HG03280 (cell line): ENCODE measurements around the gene RAP2A.
A peak's percentile ranks its signal among the peaks of the same experiment; 100 is the strongest.

Source experiments
- ATAC-seq: cut with Tn5 transposase; IDR thresholded peaks from one replicate; pipeline ENCODE4 v1.9.1; 2021; ENCODE audit warnings: mild to moderate bottlenecking, moderate library complexity; ENCODE audit not compliant: unreplicated experiment

Gene RAP2A

DNA sequence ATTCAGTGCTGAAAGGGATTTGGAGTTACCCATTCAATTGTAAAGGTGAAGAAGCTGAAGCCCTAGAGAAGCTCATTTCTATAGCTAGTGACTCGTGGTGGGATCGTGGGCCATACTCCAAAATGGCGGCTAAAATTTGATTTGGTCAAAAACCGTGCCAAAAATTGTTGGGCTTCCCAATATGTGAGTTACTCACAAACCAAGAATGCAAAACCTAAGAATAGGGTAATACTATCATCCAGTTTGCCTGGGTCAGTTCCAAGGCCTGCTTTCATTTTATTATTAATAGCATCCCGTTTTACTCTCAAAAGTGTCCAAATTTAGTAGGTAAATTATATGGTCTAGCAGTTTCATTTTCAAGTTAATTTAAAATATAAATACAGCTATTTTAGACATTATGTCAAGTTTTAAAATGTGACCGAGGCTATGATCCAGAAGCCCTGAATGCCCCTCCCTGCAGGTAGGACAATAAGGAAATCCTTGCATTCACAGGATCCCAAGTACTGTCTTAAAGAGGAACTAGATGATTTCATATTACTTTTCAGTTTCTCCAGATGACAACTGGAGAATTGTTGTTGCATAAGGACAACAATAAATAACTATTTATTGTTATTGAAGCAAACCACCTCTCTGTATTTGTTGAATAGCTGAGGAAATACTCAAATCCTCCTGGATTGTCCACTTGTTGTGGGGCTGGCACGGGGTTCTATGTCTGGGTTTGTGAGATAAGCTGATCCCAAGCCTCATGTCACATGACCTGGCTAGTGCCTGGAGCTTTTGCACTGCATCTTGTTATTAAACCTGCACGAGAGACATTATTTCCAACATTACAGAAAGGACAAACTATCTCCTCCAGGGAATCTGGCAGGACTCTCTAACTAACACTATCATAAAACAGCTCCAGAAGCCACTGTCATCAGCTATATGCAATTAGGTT is 11.6 kb upstream of the RAP2A start:
- no peak for ATAC-seq

DNA sequence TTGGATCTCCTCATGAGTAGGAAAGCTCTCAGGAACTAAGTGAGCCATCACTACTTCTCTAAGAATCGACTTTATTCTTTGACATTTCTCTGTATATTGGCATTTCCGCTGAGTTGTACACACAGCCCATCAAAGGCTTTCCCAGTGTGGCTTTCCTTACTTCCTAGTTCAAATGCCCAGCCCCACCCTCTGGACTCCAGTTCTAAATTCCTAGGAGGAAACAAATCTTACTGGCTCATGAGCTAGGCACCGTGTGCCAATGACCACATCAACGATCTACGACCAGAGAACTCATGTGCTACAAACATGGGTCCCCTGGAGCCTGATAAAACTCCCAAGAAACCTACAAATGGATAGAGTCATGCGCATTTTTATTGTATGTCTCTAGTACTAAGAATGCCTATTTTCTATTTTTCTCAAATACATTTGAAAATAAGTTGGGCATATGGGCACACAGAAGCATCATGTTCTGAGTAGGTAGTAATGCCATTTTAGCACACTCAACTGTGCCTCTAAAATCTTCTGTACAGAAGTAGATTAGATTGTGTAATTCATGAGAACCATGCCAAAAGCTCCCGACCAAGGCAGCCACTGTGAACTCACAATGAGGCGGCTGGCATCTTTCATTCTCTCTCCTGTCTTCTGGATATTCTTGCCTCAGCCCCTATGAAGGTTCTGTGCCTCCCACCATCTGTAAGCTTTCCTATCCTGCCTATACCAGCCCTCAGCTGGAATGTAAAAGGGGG is 10.5 kb upstream of the RAP2A start:
- no peak for ATAC-seq

DNA sequence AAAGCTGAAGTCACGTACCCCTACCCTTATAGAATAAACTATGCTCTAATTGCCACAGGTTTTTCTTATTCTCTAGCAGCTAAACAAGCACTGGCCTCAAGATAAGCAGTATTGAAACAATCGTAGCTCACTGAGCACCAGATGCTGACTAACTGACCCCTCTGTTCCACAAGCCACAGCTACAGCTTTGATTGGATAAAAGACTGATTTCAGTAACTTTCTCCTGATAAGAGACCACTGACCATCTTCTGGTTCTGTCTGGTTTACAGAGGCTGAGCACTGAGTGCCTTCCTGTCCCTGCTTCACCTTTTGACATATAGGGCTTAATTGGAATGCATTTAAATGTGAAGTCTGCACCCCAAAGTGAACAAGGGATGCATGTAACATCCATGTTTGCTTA is 8.4 kb upstream of the RAP2A start:
- ATAC-seq: no peak

DNA sequence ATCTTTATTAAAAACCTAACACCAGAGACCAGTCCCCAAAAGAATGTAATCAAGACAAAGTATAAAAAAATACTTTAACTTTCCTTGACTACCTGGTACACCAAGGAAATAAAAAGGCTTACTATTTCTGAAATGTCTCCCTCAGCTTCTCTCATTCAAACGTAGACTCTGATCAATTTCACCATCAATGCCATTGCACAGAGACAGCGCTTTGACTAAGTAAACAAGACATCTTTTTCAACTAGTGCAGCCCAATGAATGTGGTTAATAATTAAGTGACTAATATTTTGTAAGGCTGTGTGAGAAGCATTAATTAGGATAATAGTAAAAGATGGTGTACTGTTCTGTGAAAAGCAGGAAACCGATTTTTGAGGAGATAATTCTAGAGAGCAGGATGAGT is 7.3 kb upstream of the RAP2A start:
- no peak for ATAC-seq

DNA sequence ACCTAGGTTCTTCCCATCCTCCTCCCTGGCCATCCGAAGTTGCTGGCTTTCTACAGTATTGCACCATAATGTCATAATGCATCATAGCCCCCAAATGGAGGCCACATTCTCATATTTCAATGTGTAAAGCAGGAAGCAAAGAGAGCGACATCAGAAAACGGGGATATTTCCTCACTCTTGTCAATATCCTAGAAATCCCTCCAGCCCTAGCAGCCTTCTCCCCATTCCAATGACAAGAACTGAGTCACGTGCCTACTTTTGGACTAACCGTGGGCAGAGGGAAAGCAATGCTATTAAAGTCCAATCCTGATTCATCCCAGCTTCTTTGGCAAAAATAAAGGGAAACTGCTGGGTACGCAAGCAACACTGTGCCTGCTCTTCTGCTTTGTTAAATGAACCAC is 4.3 kb upstream of the RAP2A start:
- ATAC-seq: no peak

DNA sequence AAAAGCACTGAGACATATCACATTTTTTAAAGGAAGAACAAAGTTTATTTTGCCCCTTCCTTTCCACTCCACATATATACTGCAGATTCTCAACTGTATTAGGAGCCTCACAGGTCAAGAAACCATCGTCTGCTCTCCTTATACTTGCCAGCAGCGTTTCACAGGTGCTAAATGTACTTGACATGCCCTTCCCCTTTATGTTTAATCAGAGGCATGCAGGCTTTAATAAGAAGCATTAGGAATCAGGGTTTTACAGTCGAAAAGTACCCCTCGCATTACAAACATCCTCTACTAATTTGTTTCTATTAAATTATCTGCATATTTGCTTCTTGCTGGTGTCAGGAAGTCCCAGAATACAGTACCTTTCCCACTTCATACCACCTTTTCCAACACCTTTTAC is 3.7 kb upstream of the RAP2A start:
- ATAC-seq: no peak

DNA sequence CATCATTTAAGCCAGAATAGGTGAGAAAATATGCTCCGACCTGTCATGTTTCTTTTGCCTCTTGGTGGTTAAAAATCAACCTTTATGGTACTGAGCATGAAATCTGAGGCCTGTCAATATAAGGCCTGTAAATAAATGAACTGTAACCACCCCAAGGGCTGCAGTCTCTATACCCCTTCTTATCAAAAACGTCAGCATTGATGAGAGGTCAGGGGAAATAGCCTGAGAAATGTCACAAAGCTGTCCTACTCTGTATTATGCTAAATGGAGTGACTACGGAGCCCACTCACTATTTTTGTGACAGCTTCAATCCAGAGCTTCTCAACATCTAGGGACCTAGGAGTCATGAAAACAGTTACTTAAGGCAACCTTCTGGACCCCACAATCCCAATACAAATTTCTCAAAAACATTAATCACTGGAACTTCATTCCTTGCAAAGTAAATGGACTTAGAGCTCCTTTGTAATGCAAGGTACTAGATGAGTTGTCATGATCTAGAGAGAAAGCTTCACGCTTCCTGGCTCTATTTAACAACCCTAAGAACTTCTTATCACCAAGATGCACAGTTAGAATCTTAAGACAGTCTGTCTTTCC is 2.7 kb upstream of the RAP2A start:
- ATAC-seq: no peak

DNA sequence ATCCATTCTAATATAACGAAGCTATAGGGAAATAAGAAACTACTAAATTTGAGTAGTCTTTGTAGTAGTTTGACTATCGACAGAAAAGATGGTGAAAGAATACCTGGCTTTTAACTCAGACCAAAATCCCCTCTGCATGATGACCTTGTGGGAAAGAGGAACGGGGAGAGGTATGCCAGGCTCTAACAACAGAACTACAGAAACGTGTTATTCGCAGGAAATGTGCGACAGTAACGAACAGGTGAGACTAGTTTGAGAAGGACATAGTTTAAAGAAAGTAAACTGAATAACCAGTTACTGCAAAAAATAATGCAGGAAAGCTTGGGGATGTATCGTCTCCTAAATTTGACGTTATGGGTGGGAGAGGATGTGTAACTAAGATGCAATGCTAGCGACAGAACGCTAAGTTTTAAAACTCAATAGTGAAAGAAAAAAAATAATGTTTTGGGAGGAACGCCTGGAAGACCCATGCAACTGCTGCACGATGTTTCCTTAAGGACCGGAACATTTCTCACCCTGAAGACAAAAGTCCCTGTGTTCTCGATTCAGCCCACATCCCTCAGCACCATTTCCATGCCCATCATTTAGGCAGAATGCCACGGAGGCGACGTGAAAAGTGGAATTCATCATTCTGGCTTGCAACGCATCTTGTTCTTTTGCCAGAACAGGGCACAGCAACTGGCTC is 1.6 kb upstream of the RAP2A start:
- no peak for ATAC-seq

DNA sequence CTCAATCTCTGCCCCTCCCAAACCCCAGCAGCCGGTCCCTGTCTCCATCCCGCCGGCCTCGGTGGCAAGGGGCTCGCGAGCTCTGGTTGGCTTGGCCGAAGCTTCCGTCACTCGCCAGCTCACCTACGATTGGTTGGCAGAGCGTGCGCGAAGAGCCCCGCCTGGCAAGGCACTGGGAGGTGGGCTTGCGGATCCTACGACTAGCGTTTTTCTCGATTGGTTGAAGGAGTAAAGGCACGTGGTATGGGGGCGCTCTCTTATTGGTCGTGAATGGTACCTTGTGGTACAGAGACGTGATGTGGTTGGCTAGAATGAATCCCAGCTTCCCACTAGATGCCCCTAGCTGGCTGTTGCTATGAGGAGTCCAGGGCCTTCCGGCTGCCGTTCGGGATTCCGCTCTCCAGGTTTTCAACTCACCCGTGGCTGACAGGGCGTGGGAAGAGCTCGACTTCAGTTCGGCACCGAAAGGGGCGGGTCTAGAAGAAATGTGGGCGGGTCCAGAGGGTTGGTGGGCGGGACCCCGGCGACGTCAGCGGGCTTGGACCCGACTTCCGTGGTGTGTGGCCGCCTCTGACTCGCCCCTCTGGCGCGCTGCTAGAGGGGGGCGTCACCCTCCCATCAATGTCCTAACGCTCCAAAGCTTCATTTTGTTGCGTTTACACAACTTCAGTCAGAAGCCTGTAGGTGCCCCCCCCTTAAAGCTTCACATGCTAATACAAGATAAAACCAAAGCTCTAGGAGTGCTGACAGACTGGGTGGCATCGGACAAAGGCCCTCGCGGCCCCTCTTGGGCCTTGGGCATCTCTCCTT is 847 bp upstream of the RAP2A start:
- peak; percentile 76 for ATAC-seq

DNA sequence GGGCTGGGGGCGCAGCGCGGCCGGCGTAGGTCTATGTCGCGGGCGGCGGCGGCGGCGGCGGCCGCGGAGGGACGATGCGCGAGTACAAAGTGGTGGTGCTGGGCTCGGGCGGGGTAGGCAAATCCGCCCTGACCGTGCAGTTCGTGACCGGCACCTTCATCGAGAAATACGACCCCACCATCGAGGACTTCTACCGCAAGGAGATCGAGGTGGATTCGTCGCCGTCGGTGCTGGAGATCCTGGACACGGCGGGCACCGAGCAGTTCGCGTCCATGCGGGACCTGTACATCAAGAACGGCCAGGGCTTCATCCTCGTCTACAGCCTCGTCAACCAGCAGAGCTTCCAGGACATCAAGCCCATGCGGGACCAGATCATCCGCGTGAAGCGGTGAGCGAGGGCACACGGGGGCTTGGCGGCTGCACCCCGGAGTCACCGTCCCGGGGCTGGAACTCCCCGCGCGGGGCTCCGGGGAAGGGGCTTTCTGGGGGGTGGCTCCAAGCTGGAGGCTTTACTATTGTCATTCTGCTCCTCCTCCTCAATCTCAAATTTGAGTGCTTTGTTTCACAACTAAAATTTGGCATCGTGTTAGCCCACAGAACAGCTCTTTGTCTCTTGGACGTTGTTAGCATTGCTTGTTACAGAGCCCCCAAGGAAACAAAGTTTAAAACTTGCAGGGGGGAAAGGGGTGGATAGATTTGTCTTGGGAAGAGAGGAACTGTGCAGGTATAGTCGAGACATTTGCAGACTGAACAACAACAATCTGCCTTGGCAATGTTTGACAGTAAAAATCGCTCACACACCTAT is 630 bp downstream of the RAP2A start:
- ATAC-seq: peak; percentile 4

DNA sequence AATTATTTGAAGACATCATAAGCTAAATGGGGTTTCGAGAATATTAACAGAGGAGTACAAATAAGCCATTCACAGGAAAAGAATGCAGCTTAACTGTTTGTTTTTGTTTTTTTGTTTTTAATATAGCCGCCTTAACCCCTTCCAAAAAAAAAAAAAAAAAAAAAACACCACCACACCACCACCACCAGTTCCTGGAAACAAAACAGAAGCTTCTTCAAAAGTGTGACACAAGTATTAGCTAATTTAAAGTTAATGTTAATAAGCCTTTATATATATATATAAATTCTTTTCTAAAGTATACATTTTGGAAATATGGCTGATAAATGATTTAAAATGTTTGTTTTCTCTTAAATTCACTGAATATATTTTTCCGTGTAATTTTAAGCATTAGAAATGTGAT is 1.4 kb downstream of the RAP2A start:
- no peak for ATAC-seq

DNA sequence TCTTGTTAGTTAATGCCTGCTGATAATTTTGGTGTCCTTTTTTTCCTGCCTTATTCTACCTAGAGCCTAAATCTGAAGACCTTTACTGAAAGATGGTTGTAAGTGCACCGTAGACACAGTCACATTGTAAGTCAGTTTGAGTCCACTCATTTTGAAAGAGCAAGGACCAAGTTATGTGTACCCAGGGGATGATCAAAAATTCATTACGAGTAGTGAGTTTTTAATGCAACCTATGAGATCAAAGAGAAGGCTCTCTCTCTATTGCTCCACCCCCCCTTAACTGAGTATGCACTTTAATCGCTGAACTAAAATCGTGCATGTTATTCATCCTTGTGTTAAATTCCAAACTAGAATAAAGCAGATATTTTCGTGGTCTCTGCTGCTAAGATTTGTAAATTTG is 1.8 kb downstream of the RAP2A start:
- no peak for ATAC-seq

DNA sequence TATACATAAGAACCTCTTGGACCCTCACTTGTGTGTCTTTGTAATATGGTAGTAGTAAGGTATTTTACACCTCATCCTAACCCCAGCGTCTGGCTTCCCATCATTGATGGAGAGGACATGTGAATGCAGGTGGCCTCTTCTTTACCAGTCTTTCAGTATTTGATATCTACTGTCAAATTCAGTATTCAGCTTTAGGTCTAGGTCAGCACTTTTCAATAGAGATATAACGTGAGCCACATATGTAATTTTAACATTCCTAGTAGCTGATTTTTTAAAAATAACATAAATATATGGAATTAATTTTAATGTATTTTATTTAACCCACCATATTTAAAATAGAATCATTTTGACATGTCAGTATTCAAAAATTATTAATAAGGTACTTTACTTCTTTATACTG is 2.9 kb downstream of the RAP2A start:
- ATAC-seq: no peak

DNA sequence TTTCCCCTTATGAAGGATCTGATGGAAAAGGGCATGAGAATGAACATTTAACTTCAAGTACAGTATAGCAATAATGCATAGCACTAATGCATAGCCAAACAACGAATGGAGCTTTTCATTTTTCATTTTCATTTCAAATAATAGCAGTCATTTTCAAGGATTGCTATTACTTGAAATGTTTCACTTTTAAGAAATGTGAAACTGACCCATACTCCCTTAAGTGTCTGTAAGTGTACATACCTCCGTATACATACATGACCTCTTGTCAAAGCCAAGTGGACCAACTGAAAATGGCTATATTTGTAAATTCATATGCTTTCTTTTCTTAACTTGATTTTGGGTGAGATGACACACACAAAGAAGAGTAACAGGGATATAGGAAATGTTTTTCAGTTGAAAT is 3.8 kb downstream of the RAP2A start:
- no peak for ATAC-seq

DNA sequence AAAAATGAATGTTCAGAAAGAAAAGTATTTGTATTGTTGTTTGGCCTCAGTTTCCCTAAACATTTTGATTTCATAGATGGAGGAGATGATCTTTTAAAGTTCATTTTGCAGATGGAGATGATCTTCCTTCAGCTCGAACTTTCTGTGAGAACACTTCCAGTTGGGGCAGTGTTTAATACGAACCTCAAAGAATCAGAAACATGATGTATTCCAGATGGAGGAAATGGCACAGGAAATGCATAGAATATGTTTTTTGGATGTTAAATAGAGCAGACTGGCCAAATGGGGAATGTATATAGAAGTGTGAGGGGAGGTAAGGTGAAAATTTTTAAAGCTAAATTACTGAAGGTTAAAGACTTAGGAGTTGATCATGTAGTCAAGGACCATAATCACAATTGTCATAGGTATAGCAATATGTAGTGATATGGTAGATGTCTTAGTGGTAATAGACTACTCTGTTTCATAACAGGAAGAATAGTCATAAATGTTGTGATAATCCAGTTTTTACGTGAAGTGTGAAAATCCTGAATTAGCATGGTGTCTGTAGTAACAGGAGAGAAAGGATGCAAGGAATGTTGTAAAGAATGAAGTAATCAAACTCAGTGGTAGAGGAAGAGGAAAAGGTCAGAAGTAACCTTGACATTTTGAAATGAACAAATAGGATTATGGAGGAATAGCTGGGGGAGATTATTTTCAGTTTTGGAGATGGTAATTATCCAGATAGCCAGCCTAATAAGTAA is 5.1 kb downstream of the RAP2A start:
- no peak for ATAC-seq

DNA sequence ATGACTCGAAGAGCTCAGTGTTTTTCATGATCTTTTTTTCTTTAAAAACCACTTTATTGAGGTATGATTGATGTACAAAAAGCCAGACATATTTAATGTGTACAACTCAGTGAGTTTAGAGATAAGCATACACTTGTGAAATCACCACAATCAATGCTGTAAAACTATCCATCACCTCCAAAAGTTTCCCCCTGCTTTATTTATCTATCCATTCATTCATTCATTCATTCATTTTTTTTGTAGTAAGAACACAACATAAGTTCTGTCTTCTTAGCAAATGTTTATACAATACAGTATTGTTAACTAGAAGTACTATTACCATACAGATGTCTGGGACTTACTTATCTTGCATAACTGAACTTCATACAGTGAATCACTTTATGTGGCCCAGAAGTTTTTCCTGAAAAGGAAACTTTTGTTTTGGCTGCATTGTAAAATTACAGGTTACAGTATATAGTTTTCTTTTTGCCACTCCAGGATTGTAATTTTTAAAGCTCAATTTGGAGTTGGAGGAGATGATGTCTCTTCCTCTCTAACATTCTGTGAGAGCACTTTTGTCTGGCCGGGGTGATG is 6.7 kb downstream of the RAP2A start:
- ATAC-seq: no peak

DNA sequence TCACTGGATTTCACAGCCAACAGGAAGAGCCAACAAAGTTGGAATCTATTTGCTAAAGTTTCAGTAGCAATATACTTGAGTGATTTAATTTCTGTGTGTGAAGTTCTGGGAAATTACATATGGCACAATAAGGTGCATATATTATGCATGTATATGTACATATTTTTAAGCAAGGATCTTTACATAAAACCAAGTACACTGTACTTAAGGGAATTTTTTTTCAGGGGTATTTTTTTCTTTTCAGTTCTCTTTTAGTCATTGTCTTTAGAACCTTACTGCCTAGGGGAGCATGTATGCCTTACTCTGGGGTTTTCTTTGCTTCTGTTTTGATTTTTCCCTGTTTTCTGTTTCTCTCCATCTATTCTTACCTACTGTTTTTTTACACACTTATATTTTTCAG is 7.4 kb downstream of the RAP2A start:
- no peak for ATAC-seq

DNA sequence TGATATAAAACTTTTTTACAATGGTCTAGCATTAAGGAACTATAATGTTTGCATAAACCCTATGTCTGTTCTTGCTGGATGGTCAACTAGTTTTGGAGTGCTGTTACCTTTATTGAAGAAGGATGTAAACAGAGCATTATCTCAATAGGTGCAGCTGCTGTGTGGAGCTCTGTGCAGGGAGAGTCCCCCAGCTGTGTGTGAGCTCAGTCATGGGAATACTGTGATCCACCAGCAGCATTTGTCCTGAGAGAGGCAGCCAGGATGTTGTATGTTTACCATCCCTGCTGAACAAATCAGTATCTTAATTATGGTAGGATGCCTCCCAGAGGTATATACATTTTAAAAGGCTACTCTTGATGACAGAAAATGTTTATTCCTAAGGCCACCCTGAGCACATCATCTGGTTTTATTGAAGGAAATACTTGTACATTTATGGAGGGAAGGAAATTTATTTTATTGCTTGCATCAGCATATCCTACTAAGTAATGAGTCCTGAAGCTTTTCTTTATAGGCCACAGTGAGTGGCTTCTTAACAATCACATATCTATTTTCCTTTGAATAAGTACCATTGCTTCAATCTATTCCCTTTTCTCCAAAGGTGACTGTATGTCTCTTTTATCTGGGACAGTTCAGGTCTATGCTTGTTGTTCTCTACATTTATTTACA is 11.7 kb downstream of the RAP2A start:
- ATAC-seq: no peak
